OCI-LY7 (cell line): ENCODE results near the gene SLC7A11. TPM values are rescaled to one million over a fixed set of nuclear protein-coding genes. Genes with fewer than 3 reads are reported as not detected.

ENCODE experiments used
- BruUV-seq: library from RNA; stranded (reverse); fragments of 400-500 nt; replicated peaks from 2 replicates; lab custom pipeline; 2021; lab: Mats Ljungman, UMichigan
- CTCF ChIA-PET: fragments of 300-600 bp; sonication (Branson Sonifier 250); formaldehyde crosslinking; loops from one replicate; lab custom pipeline; 2022; ENCODE audit warnings: antibody characterized with exemption; ENCODE audit not compliant: unreplicated experiment; lab: Charles Lee
- POLR2A ChIA-PET: fragments of 300-600 bp; sonication (Branson Sonifier 250); formaldehyde crosslinking; loops from one replicate; lab custom pipeline; 2022; ENCODE audit warnings: antibody characterized with exemption; lab: Charles Lee
- DNase-seq: peaks from one replicate; pipeline ENCODE4 v3.0.0-alpha.2; 2015; ENCODE audit warnings: low spot score
- H2AFZ ChIP-seq: fragments of 200-600 bp; sonication (generic), shearing (Covaris generic); 2 replicates; pipeline ENCODE4 v1.6.1; 2014; ENCODE audit warnings: mild to moderate bottlenecking, antibody characterized with exemption, low read length, moderate library complexity
- H3K27ac ChIP-seq: fragments of 200-600 bp; sonication (generic); 2 replicates; pipeline ENCODE4 v1.5.1; 2014; ENCODE audit warnings: mixed run types, low read depth, mild to moderate bottlenecking, moderate library complexity, low read length, inconsistent platforms; ENCODE audit not compliant: poor library complexity, severe bottlenecking
- H3K36me3 ChIP-seq: fragments of 200-600 bp; sonication (generic); 2 replicates; pipeline ENCODE4 v1.6.1; 2014; ENCODE audit warnings: mild to moderate bottlenecking, antibody characterized with exemption, low read length, moderate library complexity, mixed read lengths; ENCODE audit not compliant: insufficient read depth
- H3K4me1 ChIP-seq: fragments of 200-600 bp; sonication (generic); 2 replicates; pipeline ENCODE4 v1.5.1; 2014; ENCODE audit warnings: mild to moderate bottlenecking, low read length; ENCODE audit not compliant: insufficient read depth, poor library complexity, severe bottlenecking
- H3K4me2 ChIP-seq: fragments of 200-600 bp; sonication (generic); 2 replicates; pipeline ENCODE4 v1.6.1; 2014; ENCODE audit warnings: mild to moderate bottlenecking, low read length
- H3K4me3 ChIP-seq: fragments of 200-600 bp; sonication (generic); 2 replicates; pipeline ENCODE4 v1.5.1; 2014; ENCODE audit warnings: mild to moderate bottlenecking, low read depth, low read length; ENCODE audit not compliant: poor library complexity, severe bottlenecking
- H3K79me2 ChIP-seq: fragments of 200-600 bp; sonication (generic); 2 replicates; pipeline ENCODE4 v1.6.1; 2016; ENCODE audit warnings: low read depth, mild to moderate bottlenecking, low read length, moderate library complexity, mixed read lengths; ENCODE audit not compliant: insufficient read depth
- H3K9me2 ChIP-seq: fragments of 200-600 bp; sonication (generic); 2 replicates; pipeline ENCODE4 v1.6.1; 2016; ENCODE audit warnings: mild to moderate bottlenecking, low read length, mixed read lengths; ENCODE audit not compliant: insufficient read depth
- H3K9me3 ChIP-seq: fragments of 200-600 bp; sonication (generic); 2 replicates; pipeline ENCODE4 v1.6.1; 2014; ENCODE audit warnings: mild to moderate bottlenecking, mixed run types, low read length, mixed read lengths
- H4K20me1 ChIP-seq: fragments of 200-600 bp; sonication (generic); 2 replicates; pipeline ENCODE4 v1.6.1; 2014; ENCODE audit warnings: mild to moderate bottlenecking, antibody characterized with exemption, low read length, moderate library complexity, mixed read lengths; ENCODE audit not compliant: insufficient read depth
- CTCF ChIP-seq: fragments of 200-600 bp; sonication (generic); conservative IDR thresholded peaks from 2 replicates; pipeline ENCODE4 v1.5.1; 2014; ENCODE audit warnings: mild to moderate bottlenecking, antibody characterized with exemption, low read length, moderate library complexity, mixed read lengths
- EZH2phosphoT487 ChIP-seq: fragments of 200-600 bp; sonication (generic); IDR thresholded peaks from 2 replicates; pipeline ENCODE4 v1.6.1; 2018; ENCODE audit warnings: low read depth, borderline replicate concordance, mild to moderate bottlenecking, mixed run types, antibody characterized with exemption, low read length, moderate library complexity, mixed read lengths
- intact Hi-C: fragments of 100-400 bp; cut with micrococcal nuclease; formaldehyde crosslinking; loops from one replicate; pipeline ENCODE4 v1.10.0; 2022; ENCODE audit not compliant: unreplicated experiment
- total RNA-seq, 2 experiments: library from RNA; depleted of rRNA in 1 of 2; stranded (reverse); fragments of >200 nt in 1 of 2; shearing (Covaris generic) in 1 of 2; gene quantifications; 2 replicates each; pipeline ENCODE4 v1.2.3, GENCODE V29; 2014 to 2022

The SLC7A11 gene
- total RNA-seq, 2 experiments from 2014 or later = 5.7 to 16.7 TPM

- no peak for DNase-seq
- Histone ChIP-seq H3K9me3 (no peaks in the 10 kb centered on the region), H3K4me3 (no peak overlapping the region), H4K20me1 (no peaks in the 10 kb centered on the region), H3K79me2 (no peaks in the 10 kb centered on the region), H2AFZ (no peak overlapping the region), H3K4me2 (no peak overlapping the region), H3K36me3 (0 out of 2 replicates have a peak, but pooled peaks cover under 1% of the 10 kb centered on the region), H3K9me2 (no peaks in the 10 kb centered on the region), H3K4me1 (no peaks in the 10 kb centered on the region), H3K27ac (no peak overlapping the region)
- no TSS peak for BruUV-seq
- no peak for TF ChIP-seq EZH2phosphoT487
- TF ChIP-seq CTCF = no peak
- ChIA-PET CTCF (no interaction called here), POLR2A (interaction anchor here (0.7 to 1.6 kb wide), 3 partner anchors 11 to 42 kb away, joined by 4 to 5 read pairs (median 4); no protein-coding TSS in a partner anchor)
- intact Hi-C loops = no loop called here
Observed at GRCh38 chr4:138205531-138206233, 36.5 kb downstream of the SLC7A11 start.

GRCh38 chr4:138204507-138204906 lies 37.6 kb downstream of the SLC7A11 start:
- Histone ChIP-seq H3K36me3 (no peaks in the 10 kb centered on the region), H3K9me3 (no peaks in the 10 kb centered on the region), H3K4me3 (no peak overlapping the region), H3K9me2 (no peaks in the 10 kb centered on the region), H4K20me1 (no peaks in the 10 kb centered on the region), H3K4me2 (no peak overlapping the region), H3K79me2 (no peaks in the 10 kb centered on the region), H2AFZ (no peak overlapping the region), H3K27ac (no peak overlapping the region), H3K4me1 (no peaks in the 10 kb centered on the region)
- ChIA-PET POLR2A (interaction anchor here (0.7 to 1.7 kb wide), 6 partner anchors 10 to 25 kb away, joined by 3 to 6 read pairs (median 4); no protein-coding TSS in a partner anchor), CTCF (interaction anchor here (0.8 kb wide), 1 partner anchor 38 kb away, joined by 3 read pairs; the partner anchor contains the start of gene SLC7A11)
- intact Hi-C loops = no loop called here
- BruUV-seq = no TSS peak
- no peak for DNase-seq
- TF ChIP-seq EZH2phosphoT487 (no peak), CTCF (no peak)

- intact Hi-C loops = no loop called here
- POLR2A ChIA-PET = no interaction called here
- Histone ChIP-seq H3K4me3 (no peak overlapping the region), H3K4me2 (no peak overlapping the region), H4K20me1 (no peaks in the 10 kb centered on the region), H3K36me3 (no peaks in the 10 kb centered on the region), H2AFZ (no peak overlapping the region), H3K9me2 (no peaks in the 10 kb centered on the region), H3K27ac (no peak overlapping the region), H3K79me2 (no peaks in the 10 kb centered on the region), H3K9me3 (no peaks in the 10 kb centered on the region), H3K4me1 (no peaks in the 10 kb centered on the region)
- BruUV-seq = no TSS peak
- DNase-seq = no peak
- no peak for TF ChIP-seq CTCF
- TF ChIP-seq EZH2phosphoT487 = no peak
- CTCF ChIA-PET = no interaction called here
Observed at GRCh38 chr4:138202686-138203085, 39.5 kb downstream of the SLC7A11 start.
